SH-SY5Y (cell line): Measurements from ENCODE around the gene DYDC2.
A peak's percentile ranks its signal among the peaks of the same experiment; 100 is the strongest.

Experiments
- GATA2 ChIP-seq: IDR thresholded peaks from 2 replicates; pipeline ENCODE4 v1.6.1; 2011; ENCODE audit warnings: mild to moderate bottlenecking, low read depth, low read length
- GATA3 ChIP-seq: IDR thresholded peaks from 2 replicates; pipeline ENCODE4 v1.6.1; 2011; ENCODE audit warnings: low read depth, mild to moderate bottlenecking, low read length, moderate library complexity

Gene DYDC2

GRCh38 chr10:80344912-80345311 lies 11.7 kb upstream of the DYDC2 start:
- TF ChIP-seq GATA2 (no peak), GATA3 (no peak)

- TF ChIP-seq GATA2 (no peak), GATA3 (no peak)
These were observed 6.3 kb upstream of the DYDC2 start for GRCh38 chr10:80350251-80350650.

GRCh38 chr10:80351220-80351619 lies 5.4 kb upstream of the DYDC2 start:
- TF ChIP-seq GATA2: no peak
- no peak for TF ChIP-seq GATA3

GRCh38 chr10:80356989-80357850 lies 639 bp downstream of the DYDC2 start:
- TF ChIP-seq GATA3 (no peak), GATA2 (no peak)

DNA sequence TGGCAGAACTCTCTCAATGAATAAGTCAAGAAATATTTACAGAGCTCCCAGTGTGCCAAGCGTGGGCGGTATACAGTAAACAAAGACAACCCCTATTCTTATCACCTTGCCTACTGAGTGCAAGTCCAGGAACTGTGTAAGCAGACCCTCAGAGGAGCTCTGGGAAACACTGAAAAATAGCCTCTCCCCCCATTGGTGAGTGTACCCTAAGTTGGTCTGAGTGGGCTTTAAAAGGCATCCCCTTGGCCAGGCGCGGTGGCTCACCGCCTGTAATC lies 1.2 kb downstream of the DYDC2 start:
- no peak for TF ChIP-seq GATA2
- TF ChIP-seq GATA3: no peak

GRCh38 chr10:80359644-80360043 lies 3.1 kb downstream of the DYDC2 start:
- TF ChIP-seq GATA2 (no peak), GATA3 (no peak)

GRCh38 chr10:80365510-80365909 lies 8.9 kb downstream of the DYDC2 start:
- TF ChIP-seq GATA2 (no peak), GATA3 (no peak)

GRCh38 chr10:80371467-80371866 lies 14.9 kb downstream of the DYDC2 start:
- TF ChIP-seq GATA2 (no peak), GATA3 (no peak)

DNA sequence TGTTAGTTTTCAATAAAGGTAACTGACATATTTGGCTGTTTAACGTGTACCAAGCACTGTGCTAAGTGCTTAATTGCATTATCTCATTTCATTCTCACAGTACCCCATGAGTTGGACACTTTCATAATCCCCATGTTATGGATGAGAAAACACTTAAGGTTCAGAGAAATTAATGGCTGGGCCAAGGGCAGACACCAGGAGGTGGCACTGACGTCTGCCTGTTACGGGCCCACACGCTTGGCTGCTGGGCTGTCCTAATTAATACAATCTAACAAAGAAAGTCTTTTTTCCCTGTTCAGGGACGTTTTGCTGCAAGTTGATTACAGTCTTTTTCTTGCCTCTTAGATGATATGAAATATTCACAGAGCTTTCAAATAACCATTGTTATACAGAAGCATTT lies 16.1 kb downstream of the DYDC2 start:
- TF ChIP-seq GATA2: no peak
- no peak for TF ChIP-seq GATA3

- TF ChIP-seq GATA3 (no peak), GATA2 (no peak)
These were observed 16.9 kb downstream of the DYDC2 start for GRCh38 chr10:80373502-80373901.

DNA sequence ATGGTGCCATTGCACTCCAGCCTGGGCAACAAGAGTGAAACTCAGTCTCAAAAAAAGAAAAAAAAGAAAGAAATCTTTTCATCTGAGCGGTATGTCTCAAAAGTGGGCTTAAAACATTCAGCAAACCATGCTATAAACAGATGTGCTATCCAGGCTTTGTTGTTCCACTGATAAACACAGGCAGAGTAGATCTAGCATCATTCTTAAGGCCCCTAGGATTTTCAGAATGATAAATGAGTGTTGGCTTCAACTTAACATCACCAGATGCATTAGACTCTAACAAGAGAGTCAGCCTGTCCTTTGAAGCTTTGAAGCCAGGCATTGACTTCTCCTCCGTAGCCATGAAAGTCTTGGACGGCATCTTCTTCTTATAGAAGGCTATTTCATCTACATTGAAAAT lies 23.1 kb downstream of the DYDC2 start:
- TF ChIP-seq GATA2: no peak
- no peak for TF ChIP-seq GATA3

DNA sequence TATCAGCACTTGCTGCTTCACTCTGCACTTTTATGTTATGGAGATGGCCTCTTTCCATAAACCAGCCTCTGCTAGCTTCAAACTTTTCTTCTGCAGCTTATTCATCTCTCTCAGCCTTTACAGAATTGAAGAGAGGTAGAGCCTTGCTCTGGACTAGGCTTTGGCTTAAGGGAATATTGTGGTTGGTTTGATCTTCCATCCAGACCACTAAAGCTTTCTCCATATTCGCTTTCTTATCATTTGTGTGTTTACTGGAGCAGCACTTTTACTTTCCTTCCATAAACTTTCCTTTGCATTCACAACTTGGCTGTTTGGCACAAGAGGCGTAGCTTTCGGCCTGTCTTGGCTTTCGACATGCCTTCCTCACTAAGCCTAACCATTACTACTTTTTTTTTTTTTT lies 23.6 kb downstream of the DYDC2 start:
- TF ChIP-seq GATA2 (no peak), GATA3 (no peak)

- TF ChIP-seq GATA2 (no peak), GATA3 (no peak)
These were observed 26.4 kb downstream of the DYDC2 start for GRCh38 chr10:80382989-80383388.

- TF ChIP-seq GATA3 (no peak), GATA2 (no peak)
These were observed 34.2 kb downstream of the DYDC2 start for GRCh38 chr10:80390740-80391139.

- no peak for TF ChIP-seq GATA2
- no peak for TF ChIP-seq GATA3
These were observed 35.7 kb downstream of the DYDC2 start for GRCh38 chr10:80392250-80392649.

DNA sequence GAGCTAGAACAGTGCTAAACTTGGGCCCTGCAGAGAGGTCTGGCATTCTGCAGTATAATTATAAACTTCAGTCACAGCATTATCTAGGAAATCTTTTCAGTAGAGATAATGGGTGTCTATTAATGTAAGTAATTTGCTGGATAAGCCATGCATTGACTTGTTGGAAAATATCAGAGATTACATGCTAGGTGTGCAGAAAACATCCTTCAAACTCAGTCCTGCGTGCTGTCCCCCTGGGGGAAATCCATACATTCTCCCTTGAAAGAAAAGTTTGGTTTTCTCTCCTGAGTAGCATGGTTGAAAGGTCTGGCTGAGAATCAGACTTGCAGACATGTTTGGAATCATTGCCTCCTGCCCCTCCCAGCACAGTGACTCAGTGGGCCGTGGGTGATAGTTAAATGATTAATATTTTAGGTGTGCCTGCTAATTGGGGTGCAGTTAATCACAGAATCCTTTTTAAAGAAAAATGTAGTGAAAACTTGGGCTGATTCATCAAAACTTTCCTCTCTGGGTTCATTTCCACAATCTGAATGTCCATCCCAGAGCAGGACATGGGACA lies 37.9 kb downstream of the DYDC2 start:
- TF ChIP-seq GATA2 (peak; percentile 14; the same call in 1 of the 2 replicates), GATA3 (0 out of 2 replicates have a peak, but pooled peaks have one; percentile 32)
